ENCODE data around the gene ZGRF1.
"Not testable (repeated sequence)": the region's sequence is repeated elsewhere in the genome, so short reads cannot be mapped to it uniquely, and the experiment has no call there.

ZGRF1 gene

DNA sequence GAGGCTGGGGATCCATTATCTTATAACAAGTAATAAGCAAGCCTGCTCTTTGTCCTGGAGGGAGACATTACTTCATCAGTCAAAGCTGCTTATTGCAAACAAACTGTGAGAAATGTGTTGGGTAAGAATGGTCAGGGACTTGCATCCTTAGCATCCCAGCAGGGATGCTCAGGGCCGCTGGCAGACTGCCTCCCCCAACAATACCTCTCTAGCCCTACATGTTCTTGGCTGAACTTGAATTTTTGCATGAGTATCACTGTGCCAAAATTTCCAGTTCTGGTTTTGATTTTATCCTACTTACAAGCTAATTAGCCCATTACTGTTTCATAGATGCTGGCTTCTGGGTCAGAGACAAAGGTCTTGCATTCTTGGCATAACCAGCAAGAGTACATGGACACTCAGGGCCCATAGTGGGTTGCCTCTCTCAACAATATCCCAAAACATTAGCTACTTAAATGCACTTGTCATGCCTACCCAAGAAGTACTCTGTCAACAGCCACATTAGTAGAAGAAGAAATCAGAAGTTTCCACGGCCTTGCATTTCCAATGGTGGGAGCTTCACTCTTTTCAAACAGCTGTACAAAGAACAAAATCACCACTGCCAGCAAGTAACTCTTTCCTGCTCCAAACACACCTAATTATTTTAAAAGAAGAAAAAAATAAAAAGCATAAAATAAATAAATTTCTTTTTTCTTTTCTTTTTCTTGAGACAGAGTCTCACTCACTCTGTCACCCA lies 78.9 kb downstream of the ZGRF1 start:
- DNase-seq (ENCODE audit: low read depth in 3 of 3): no peak

DNA sequence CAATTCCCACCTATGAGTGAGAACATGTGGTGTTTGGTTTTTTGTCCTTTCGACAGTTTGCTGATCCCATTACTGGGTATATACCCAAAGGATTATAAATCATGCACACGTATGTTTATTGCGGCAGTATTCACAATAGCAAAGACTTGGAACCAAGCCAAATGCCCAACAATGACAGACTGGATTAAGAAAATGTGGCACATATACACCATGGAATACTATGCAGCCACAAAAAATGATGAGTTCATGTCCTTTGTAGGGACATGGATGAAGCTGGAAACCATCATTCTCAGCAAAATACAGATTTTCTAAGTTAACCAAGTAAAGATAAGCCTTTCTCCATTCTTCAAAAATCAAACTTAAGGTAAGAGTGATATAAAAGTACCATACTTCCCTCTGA lies 82.4 kb downstream of the ZGRF1 start:
- not testable (repeated sequence) for DNase-seq (ENCODE audit: low read depth in 3 of 3)

DNA sequence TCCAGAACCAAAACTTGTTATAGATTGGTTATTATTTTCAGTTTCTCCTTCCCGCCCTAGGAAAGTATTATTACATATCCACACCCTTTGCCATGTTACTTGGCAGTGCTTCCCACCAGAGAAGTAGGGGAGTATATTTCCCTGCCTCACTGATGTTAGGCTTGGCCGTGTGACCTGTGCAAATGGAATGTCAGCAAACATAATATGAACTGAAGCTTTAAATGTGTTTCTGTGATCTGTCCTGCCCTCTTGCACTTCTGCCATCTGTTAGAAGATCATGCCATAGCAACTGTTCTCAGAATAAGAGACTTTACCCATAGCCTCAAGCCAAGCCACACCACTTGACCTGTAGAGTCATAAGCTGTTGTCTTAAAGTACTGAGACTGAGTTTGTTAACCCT lies 84.0 kb downstream of the ZGRF1 start:
- DNase-seq (ENCODE audit: low read depth in 3 of 3): no peak

DNA sequence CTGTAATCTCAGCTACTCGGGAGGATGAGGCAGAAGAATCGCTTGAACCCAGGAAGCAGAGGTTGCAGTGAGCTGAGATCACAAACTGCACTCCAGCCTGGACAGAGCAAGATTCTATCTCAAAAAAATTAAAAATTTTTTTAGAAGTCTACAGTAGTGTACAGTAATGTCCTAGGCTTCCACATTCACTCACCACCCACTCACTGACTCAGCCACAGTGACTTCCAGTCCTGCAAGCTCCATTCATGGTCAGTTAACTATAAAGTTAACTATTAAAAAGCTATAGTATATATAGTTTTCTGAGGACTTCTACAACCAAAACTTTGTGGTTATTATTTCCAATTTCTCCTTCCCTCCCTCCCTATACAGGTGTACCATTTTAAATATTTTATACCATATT lies 86.0 kb downstream of the ZGRF1 start:
- no peak for DNase-seq (ENCODE audit: low read depth in 3 of 3)

DNA sequence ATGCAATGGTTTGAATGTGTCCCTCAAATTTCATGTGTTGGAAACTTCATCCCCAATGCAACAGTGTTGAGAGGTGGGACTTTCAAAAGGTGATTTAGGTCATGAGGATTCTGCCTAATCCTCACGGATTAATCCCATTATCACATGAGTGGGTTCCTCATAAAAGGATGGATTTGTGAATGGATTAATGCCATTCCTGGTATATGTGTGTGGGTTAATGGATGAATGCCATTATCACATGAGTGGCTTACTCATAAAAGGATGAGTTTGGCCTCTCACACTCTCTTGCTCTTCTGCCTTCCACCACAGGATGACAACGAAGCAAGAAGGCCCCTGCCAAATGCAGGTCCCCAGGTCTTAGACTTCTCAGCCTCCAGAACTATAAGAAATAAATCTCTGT lies 90.2 kb downstream of the ZGRF1 start:
- DNase-seq (ENCODE audit: low read depth in 3 of 3): no peak

DNA sequence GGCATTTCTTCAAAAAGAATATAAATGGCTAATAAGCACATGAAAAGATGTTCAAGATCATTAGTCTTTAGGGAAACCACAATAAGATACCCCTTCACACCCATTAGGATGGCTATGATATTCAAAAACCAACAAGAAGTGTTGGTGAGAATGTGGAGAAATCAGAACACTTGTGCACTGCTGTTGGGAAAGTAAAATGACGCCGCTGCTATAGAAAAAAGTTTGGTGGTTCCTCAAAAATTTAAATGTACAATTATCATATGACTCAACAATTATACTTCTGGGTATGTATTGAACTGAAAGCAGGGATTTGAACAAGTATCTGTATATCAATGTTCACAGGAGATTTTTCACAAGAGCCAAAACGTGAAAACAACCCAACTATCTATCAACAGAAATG lies 91.4 kb downstream of the ZGRF1 start:
- DNase-seq (ENCODE audit: low read depth in 3 of 3): no peak

DNA sequence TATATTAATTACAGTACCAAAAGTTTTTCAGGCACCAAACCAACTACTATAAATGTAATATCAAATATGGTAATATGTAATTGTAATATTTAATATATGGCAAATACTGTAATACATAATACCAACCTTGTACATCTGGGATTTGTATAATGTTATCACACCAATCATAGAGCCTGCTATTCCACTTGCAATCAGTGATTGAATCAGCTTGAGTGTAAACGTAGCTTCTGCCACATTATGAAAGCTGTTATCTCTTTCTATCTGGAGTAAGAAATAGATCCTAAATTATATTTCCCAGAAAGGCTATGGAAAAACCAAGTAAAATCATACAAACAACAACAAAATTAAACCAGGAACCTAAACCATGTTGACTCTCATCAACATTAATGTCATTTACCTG lies 96.0 kb downstream of the ZGRF1 start:
- no peak for DNase-seq (ENCODE audit: low read depth in 3 of 3)

DNA sequence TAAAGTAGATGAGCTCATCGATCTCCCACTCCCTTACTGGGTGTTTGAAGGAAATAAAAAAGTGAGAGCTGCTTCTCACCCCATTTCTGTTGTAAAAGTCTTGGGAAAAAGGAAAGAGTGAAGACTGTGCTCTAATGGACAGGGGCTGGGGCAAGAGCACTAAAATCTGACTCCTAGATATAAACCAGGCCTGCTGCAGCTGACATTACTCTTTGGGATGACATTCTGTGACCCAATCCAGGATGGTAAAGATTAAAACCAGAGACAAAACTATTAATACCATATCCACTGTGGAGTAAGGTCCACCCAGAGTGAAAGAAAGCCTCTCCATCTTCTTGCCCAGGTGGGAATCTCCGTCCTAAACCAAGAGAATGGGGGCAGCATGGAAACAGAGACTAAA lies 100.6 kb downstream of the ZGRF1 start:
- DNase-seq (ENCODE audit: low read depth in 3 of 3): no peak

DNA sequence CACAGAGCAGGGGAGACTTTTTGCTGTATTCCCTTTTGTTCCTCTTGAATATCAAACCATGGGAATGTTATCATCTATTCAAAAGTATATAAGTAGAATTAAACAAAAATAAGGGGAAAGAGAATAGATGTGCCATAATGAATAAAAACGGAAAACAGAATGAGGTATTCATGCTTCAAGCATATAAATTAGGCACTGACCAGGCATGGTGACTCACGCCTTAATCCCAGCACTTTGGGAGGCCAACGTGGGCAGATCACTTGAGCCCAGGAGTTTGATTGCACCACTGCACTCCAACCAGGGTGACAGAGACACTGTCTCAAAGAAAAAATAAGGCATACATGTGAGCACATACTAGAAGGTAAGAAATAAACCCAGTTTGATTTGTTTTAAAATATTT lies 104.4 kb downstream of the ZGRF1 start:
- no peak for DNase-seq (ENCODE audit: low read depth in 3 of 3)

DNA sequence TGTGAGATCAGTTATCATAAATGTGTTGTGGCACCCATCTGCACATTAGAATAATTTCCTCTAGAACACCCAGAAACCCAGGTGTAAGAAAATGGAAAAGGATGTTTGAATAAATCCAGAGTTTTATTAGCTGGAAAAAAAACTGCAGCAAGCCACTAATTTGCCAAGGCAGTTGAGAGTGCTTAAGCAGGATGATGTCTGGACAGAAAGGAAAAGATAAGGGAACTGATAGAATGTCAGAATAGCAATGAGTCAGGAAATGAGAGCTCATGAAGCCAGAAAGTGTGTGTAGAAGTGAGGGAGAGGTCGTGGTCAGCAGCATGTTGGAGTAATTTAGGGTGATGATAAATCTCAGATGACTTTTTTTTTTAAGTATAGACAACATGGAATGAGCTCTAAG lies 105.6 kb downstream of the ZGRF1 start:
- DNase-seq (ENCODE audit: low read depth in 3 of 3): no peak

DNA sequence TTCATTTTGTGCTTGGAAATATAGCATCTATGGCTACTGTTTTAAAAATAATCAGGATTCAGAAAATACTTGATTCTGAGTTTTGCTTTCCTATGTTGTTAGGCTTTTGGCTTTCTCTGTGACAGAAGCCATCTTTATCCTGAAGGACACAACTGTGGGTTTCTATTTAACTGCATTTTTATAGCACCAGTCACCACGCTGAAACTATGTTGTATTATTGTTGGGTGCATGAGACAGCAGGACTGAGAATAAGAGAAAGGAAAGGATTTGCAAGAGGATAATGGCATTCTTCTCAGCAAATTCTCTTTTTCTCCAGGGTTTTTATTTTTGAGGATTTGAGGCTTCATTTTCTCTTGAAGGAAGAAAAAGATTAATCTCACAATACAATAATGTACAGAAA lies 110.6 kb downstream of the ZGRF1 start:
- no peak for DNase-seq (ENCODE audit: low read depth in 3 of 3)

DNA sequence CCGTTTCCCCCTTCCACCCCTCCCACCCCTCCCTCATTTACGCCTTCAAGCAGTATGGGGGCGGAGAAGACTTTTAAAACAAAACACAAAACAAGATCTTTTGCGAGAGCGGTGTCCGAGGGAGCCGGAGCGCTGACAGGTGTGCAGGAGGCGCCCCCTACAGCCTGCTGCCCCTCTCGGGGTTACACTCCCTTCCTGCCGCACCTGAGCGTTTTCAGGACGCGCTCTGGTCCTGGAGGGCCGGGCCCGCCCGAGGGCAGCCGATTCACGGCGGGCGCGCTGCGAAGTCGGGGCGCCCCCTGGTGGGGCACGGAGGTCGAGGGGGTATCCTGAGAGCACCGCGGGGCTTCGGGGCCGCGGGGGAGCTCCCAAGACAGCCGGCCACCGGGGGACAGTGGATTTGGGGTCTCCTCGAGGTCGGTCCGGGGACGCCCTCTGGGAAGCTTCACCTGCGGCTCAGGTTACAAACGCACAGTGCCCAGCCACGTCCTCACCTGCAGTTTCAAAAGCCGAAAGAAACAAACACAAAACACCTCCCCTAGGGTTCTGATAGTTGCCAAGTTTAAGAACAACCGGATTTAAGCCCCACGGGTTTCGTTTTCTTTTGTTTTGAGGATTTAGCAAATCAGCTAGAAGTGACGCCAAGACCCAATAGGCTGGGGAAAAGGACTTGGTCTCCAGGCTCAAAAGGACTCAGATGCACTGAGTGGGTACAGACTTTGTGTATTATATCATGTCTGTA lies 112.8 kb downstream of the ZGRF1 start:
- peak; percentile 40 to 76 (median 45) for DNase-seq (ENCODE audit: low read depth in 3 of 3)

DNA sequence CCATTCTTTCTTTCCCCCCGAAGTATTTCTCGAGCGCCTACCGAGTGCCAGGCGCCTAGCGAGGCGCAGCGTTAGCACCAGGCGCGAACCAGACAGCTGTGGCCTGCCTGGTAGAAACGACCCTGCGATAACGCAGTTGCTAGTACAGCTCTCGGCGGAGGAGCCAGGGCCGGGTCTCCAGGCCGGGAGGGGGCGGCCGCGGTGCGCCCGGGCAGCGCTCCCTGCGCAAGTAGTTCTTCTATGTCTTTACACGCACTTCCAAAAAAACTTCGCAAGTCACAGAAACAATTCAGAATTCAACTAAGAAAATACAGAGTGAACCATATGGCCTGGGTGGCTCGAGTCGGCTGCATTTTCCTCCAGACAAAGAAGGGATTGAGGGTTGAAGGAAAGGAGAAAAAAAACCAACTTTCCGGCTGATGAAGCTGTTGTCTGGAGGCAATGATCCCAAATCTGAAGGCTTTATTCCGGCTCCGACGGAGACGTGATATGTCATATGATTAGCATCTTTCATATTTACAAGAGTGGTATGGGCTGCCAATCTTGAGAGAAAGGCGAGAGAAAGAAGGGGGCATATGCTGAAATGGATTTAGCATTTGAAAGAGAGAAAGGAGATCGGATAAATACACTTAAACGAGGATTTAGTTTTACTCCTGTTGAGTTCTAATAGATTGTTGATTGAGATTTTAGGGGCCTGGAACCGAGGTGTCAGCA lies 113.5 kb downstream of the ZGRF1 start:
- no peak for DNase-seq (ENCODE audit: low read depth in 3 of 3)

DNA sequence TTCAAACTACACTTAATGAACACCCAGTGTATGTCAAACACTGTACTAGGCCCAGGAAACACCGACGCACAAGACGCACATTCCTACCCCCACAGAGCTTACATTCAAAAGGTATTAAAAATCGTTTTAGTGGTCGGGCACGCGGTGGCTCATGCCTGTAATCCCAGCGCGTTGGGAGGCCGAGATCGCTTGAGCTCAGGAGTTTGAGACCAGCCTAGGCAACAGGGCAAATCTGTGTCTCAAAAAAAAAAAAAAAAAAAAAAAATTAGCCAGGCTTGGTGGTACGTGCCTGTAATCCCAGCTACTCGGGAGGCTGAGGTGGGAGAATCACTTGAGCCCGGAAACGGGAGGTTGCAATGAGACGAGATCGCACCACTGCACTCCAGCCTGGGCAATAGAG lies 114.3 kb downstream of the ZGRF1 start:
- DNase-seq (ENCODE audit: low read depth in 3 of 3): not testable (repeated sequence)

DNA sequence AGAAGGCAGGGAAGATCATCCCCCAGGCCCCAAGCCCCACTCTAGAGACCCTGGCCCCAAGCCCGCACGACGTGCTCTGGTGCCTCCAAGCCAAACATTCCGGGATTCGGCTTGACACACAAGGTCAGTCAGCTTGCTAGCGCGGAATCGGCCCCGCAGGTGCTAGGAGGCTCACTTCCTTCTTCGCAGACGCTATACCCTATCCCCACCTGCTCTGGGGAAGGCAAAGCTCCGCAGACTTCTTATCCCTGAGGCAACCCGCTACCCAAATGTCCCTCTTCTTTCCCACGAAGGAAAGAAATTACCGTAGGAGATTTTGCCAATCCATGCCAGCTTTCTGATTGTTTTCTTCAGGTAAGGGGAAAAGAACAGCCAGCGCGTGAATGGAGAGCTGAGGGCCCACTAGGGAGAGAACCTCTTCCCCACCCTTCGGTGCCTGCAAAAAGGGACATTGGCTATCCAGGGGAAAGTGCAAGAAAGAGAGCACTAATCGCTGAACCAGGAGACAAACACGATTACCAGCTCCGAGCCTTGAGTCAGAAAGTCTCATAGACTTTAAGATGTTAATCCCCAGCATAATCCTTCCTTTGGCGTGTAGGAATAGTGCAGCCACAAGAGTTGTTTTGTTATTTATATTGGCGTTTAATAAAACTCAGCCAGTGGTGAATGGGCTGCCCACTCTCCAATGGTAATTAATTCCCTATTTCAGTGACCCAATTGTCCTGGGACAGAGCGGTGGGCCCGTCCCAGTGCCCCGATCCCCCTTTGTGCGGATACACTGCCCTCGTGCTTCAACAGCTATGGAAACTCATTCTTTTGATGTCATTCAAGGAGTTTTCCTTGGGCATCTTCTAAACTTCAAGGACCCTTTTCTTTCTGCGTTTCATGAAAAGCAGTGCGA lies 115.3 kb downstream of the ZGRF1 start:
- DNase-seq (ENCODE audit: low read depth in 3 of 3): no peak

DNA sequence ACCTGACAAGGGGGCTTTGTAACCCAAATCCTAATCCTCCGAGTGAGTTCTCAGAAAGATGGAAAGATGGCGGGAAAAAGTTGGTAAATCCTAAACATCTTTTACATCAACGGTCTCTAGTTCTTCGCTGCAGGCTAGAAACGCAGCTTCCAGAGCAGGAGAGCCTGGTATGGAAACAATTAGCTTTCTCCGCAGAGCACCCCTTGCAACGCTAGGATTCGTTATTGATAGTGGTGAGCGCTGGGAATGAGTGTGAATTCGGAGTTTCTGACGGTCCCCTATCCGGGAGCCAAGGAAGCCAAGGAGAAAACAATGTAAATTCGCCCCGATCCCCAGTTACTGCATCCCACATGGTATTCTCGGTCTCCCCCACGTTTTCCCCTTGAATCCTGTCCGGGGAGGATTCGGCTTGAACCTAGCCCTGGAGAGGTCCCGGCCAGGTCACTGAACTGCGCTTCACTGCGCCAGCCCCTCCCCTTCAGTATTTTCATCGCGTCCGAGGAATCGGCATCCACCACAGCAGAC lies 116.0 kb downstream of the ZGRF1 start:
- DNase-seq (ENCODE audit: low read depth in 3 of 3): no peak

DNA sequence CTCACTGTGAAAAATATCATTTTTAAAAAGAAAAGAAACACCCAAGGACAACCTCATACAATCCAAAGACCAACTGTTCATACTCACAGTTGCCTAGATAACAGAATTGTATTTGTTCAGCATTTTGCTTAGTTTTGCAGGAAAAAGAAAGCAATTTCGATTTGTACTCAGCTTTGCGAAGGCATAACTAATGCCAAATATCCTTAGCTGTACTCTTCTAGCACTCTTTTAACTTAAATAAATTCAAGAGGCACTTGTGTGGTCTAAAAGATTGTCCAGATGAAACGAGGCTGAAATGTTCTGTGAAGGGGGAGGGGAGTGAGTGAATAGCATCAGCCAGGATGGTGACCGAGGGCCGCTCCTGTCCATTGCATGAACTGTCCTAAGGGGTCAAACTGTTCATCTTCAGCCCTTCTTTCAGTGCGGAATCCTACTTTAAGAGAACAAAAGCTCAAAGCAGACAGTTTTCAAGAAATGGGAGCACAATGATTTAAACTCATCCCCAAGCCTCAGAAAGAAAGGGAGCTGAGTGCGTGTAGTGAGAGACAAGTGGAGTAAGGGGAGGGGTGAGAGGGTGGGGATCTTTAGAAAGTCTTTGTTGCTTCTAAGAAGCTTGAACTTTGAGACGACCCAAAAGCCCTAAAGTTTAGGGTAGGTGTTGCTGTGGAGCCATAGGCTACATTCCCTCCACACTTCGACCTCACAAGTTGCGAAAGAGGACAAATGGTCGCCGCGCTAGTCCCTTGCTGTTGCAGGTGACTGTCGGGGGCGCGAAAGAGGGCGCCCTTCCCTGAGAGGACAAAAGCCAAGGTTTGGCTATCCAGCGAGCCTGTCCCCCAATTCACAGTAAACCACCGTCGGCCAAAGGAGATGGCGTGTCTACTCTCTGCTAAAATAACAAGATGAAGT lies 116.8 kb downstream of the ZGRF1 start:
- DNase-seq (ENCODE audit: low read depth in 3 of 3): no peak

DNA sequence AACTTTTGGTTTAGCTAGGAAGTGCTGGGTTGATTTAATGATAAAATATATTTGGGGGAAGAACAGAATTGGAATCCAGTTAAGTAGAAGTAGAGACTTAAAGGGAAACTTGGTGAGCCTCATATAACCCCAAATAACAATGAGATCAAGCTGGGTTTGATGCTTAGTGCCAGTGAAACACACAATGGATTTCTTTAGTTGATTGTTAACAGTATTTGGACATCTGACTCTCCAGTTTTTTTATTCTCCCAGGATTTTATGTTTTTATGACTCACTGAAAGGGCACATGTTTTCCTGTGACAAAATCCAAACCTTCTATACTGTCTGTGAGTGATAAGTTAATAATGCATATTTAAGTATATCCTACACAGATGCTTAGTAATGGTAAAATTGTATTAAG lies 118.0 kb downstream of the ZGRF1 start:
- no peak for DNase-seq (ENCODE audit: low read depth in 3 of 3)

DNA sequence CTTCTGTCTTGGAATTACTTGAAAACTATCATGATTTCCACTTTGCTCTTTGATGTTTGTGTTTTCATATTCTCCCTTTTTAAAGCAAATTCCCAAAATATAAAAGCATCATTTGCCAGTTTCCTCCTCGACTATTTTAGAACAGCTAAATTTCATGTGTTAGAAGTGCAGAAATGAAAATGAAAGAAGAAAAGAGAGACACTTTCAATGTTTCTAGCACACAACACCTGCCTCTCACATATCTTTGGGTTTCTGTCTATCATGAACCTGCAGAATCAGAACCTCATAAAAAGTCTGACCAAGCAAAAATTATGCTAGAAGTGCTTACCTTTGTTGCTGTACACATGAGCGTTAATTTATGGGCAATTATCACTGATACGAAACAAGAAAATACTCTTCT lies 118.8 kb downstream of the ZGRF1 start:
- DNase-seq (ENCODE audit: low read depth in 3 of 3): no peak

DNA sequence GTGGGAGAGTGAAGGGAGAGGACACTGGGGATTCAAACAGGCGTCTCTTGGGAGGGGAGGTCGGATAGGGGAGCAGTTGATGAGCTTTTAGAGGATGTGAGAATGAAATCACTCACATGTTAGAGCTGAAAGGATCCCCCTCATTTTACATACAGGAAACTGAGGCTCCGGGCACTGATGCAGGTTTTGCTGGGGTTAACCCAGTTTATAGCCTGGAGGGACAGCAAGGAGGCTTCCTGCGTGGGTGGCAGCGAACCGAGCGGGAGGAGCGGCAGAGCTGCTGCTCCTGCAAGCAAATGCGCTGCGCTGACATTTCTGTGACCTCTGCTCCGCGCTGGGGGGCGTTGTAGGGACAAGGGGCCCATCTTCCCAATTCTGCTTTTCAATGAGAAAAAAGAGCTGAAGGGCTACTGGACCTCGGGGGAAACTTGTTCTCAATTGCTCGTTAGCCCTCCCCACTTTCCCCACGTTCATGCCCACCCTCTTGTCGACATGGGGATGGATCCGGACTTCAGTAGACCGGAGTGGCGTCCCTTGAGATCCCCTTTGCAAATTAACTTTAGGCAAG lies 119.6 kb downstream of the ZGRF1 start:
- DNase-seq (ENCODE audit: low read depth in 3 of 3): no peak

Data from stimulated activated CD4-positive, alpha-beta T cell treated with anti-CD3 and anti-CD28 coated beads, TNF-alpha, amount 100 ng/mL, for 24 hours (primary cell).